Gastrocnemius medialis (tissue), 4 donors: ENCODE results near the gene PFKM.
A peak's percentile ranks its signal among the peaks of the same experiment; 100 is the strongest.

Source experiments
- POLR2A ChIP-seq, 2 donors: fragments of 450-650 bp; IDR thresholded peaks; one replicate each; pipeline ENCODE4 v1.6.1; 2017; ENCODE audit warnings: antibody characterized with exemption in 2 of 2, mild to moderate bottlenecking in 2 of 2, moderate library complexity in 2 of 2
- TF ChIP-seq, protein P1 (sequence below), 5 experiments: fragments of 450-650 bp in 3 of 5; fragments of 200-600 bp in 2 of 5; sonication (generic) in 2 of 5; IDR thresholded peaks in 4 of 5; conservative IDR thresholded peaks in 1 of 5; 1 replicate in 4 of 5; 2 replicates in 1 of 5; pipeline ENCODE4 v1.5.1; 2016 to 2019; ENCODE audit warnings: antibody characterized with exemption in 5 of 5, mild to moderate bottlenecking in 3 of 5, moderate library complexity in 3 of 5

DNA sequence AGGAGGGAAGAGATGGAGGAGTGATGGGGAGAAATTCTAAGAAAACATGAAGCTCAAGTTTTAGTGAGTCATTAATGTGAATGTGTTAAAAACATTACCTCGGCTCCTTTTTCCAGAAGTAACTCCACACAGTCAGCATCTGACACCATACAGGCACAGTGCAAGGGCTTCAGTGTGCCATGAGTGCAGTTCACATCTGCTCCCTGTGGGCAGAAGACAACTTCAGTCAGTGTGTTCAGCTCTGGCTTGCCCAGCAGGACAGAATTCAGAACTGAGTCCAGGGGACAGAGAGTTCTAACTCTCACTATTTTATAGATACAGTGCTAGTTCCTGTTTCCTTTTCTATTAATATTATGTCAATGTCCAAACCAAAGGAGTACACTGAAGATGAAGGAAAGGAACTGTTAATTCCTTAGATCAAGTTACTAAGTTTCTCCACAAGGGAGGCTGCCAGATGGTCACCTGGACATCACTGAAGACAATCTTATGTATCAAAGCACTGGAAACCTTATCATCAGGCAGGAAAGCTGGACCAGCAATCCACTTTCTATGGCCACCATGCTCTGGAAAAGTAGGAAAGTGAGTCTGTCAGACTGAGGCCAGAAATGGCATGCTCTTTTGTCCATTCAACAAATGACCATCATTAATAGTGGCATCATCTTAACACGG, 32.1 kb downstream of the PFKM start:
- TF ChIP-seq, protein P1, sequence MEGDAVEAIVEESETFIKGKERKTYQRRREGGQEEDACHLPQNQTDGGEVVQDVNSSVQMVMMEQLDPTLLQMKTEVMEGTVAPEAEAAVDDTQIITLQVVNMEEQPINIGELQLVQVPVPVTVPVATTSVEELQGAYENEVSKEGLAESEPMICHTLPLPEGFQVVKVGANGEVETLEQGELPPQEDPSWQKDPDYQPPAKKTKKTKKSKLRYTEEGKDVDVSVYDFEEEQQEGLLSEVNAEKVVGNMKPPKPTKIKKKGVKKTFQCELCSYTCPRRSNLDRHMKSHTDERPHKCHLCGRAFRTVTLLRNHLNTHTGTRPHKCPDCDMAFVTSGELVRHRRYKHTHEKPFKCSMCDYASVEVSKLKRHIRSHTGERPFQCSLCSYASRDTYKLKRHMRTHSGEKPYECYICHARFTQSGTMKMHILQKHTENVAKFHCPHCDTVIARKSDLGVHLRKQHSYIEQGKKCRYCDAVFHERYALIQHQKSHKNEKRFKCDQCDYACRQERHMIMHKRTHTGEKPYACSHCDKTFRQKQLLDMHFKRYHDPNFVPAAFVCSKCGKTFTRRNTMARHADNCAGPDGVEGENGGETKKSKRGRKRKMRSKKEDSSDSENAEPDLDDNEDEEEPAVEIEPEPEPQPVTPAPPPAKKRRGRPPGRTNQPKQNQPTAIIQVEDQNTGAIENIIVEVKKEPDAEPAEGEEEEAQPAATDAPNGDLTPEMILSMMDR (IDR thresholded peaks at IDR 0.05 in 4 of 5, conservative IDR thresholded peaks at IDR 0.05 in 1 of 5): no peak
- peak; percentile 59 to 84 for TF ChIP-seq POLR2A (IDR thresholded peaks at IDR 0.05)
